Smooth muscle cell (in vitro differentiated cells): ENCODE data around the gene ASCL2. TPM values are rescaled to one million over a fixed set of nuclear protein-coding genes. Genes with fewer than 3 reads are reported as not detected.

Experiments
- DNase-seq: peaks from one replicate; lab custom pipeline; 2025; ENCODE audit not compliant: unreplicated experiment; lab: John Stamatoyannopoulos, UW
- H2AFZ ChIP-seq: fragments of 200-600 bp; sonication (generic); 2 replicates; pipeline ENCODE4 v1.6.0; 2016; ENCODE audit warnings: antibody characterized with exemption, low read depth, mild to moderate bottlenecking
- H3F3A ChIP-seq: fragments of 200-600 bp; sonication (generic); 2 replicates; pipeline ENCODE4 v1.6.0; 2017; ENCODE audit warnings: antibody characterized with exemption, low read depth
- H3K27ac ChIP-seq: fragments of 200-600 bp; sonication (generic); 2 replicates; pipeline ENCODE4 v1.5.1; 2016; ENCODE audit warnings: low read depth, mild to moderate bottlenecking
- H3K27me3 ChIP-seq: fragments of 200-600 bp; sonication (generic); 2 replicates; pipeline ENCODE4 v1.6.1; 2016; ENCODE audit warnings: low read depth, mild to moderate bottlenecking
- H3K36me3 ChIP-seq: fragments of 200-600 bp; sonication (generic); 2 replicates; pipeline ENCODE4 v1.5.1; 2016; ENCODE audit warnings: low read depth
- H3K4me1 ChIP-seq: fragments of 200-600 bp; sonication (generic); 2 replicates; pipeline ENCODE4 v1.5.1; 2016; ENCODE audit warnings: low read depth
- H3K4me2 ChIP-seq: fragments of 200-600 bp; sonication (generic); 2 replicates; pipeline ENCODE4 v1.6.0; 2016; ENCODE audit warnings: mild to moderate bottlenecking
- H3K4me3 ChIP-seq: fragments of 200-600 bp; sonication (generic); 2 replicates; pipeline ENCODE4 v1.5.1; 2016; ENCODE audit warnings: mild to moderate bottlenecking
- H3K79me2 ChIP-seq: fragments of 200-600 bp; sonication (generic); 2 replicates; pipeline ENCODE4 v1.6.0; 2016; ENCODE audit warnings: low read depth, mild to moderate bottlenecking
- H3K9ac ChIP-seq: fragments of 200-600 bp; sonication (generic); 2 replicates; pipeline ENCODE4 v1.6.0; 2016; ENCODE audit warnings: low read depth
- H3K9me3 ChIP-seq: fragments of 200-600 bp; sonication (generic); replicated peaks from 2 replicates; pipeline ENCODE4 v1.5.1; 2016; ENCODE audit warnings: low read depth
- H4K20me1 ChIP-seq: fragments of 200-600 bp; sonication (generic); 2 replicates; pipeline ENCODE4 v1.6.0; 2016; ENCODE audit warnings: low read depth
- WGBS: methylation state at CpG from one replicate; pipeline ENCODE4 v1.1.7; 2016; ENCODE audit warnings: low lambda C conversion rate; 5-methylcytosine and 5-hydroxymethylcytosine counted together
- polyA plus RNA-seq: library from polyadenylated mRNA; unstranded; fragments of >200 nt; fragmentation: Nextera tagmentation; extraction: Ambion mirVana; gene quantifications from 2 replicates; pipeline ENCODE4 v1.2.1, GENCODE V29; 2016
- total RNA-seq: library from RNA; depleted of rRNA; stranded (reverse); fragments of >200 nt; gene quantifications from 2 replicates; pipeline ENCODE4 v1.2.3, GENCODE V29; 2014
- TF ChIP-seq, protein P1 (sequence below): fragments of 200-600 bp; sonication (generic); IDR thresholded peaks from 2 replicates; pipeline ENCODE4 v1.5.1; 2017; ENCODE audit warnings: borderline replicate concordance, mild to moderate bottlenecking, antibody characterized with exemption; ENCODE audit not compliant: insufficient read depth, poor library complexity, severe bottlenecking

Gene ASCL2
- total and polyA plus RNA-seq, 2 experiments from 2014 or later, result 0.33 TPM; not detected in 1

DNA sequence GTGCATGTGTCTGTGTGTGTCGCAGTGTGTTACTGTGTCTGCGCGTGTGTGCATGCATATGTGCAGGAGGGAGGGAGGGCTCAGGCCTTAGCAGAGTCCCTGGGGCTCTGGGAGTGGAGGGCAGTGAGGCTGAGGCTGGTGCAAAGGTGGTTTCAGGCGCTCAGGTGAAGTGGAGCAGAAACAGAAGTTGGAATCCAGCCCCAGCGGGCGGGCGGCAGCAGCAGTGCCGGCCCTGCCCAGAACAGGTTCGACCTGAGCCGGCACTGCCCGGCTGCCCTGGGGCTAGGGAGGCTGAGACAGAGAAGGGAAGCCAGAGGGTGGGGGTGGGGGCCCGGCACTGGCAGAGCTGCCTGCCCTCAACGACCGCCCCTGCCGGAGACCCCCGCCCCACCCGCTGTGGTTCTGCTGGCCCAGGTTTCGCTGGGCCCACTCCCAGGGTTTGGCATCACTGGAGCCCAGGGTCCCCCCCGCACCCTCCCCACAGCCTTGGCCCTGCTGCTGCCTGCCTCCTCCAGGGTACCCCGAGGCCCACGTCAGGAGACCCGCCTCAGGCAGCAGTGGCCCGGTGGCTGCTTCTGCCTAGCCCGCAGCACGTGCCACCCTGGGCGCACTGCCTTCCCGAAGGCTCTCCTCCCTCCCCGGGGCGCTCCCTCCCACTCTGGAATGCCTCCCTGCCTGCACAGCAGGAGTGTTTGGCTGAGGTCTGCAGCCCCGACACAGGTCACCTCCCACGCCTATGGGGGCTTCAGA is 13.3 kb downstream of the ASCL2 start:
- Histone ChIP-seq H3K4me3 (no peak overlapping the region), H2AFZ (no peak overlapping the region), H3F3A (no peaks in the 10 kb centered on the region), H3K27me3 (peaks cover 10% of the 10 kb centered on the region), H3K4me2 (no peak overlapping the region), H3K27ac (no peak overlapping the region), H3K9ac (no peak overlapping the region), H4K20me1 (no peaks in the 10 kb centered on the region), H3K4me1 (no peaks in the 10 kb centered on the region), H3K36me3 (no peaks in the 10 kb centered on the region), H3K79me2 (no peaks in the 10 kb centered on the region), H3K9me3 (no peaks in the 10 kb centered on the region)
- TF ChIP-seq, protein P1, sequence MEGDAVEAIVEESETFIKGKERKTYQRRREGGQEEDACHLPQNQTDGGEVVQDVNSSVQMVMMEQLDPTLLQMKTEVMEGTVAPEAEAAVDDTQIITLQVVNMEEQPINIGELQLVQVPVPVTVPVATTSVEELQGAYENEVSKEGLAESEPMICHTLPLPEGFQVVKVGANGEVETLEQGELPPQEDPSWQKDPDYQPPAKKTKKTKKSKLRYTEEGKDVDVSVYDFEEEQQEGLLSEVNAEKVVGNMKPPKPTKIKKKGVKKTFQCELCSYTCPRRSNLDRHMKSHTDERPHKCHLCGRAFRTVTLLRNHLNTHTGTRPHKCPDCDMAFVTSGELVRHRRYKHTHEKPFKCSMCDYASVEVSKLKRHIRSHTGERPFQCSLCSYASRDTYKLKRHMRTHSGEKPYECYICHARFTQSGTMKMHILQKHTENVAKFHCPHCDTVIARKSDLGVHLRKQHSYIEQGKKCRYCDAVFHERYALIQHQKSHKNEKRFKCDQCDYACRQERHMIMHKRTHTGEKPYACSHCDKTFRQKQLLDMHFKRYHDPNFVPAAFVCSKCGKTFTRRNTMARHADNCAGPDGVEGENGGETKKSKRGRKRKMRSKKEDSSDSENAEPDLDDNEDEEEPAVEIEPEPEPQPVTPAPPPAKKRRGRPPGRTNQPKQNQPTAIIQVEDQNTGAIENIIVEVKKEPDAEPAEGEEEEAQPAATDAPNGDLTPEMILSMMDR, result no peak
- DNase-seq, result no peak
- WGBS, result 66% methylated on average over 20 of the region's 31 CpGs

DNA sequence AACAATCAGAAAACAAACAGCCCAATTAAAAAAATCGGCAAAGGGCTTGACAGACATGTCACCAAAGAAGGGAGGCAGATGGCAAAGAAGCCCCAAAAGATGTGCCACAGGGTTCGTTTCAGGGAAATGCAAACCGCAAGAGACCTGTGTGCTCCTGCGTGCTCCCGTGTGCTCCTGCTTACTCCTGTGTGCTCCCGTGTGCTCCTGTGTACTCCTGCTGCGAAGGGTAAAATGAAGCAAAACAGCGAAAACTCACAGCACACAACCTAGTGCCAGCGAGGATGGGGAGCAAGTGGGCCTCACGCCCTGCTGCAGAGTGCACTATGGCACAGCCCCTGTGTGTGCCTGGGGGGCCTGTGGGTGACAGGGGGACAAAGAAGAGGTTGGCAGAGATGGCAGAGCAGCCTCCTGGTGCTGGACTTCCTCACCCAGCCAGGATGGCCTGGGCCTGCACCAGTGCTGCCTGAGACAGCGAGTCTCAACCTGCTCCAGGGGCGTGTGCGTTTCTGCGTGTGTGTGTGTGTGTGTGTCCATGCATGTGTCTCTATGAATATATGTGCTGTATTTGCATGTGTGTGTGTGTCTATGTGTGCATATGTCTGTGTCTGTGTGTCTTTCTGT is 14.0 kb downstream of the ASCL2 start:
- H2AFZ ChIP-seq, result no peak overlapping the region
- no peak overlapping the region for H3K4me3 ChIP-seq
- TF ChIP-seq, protein P1, result no peak
- no peaks in the 10 kb centered on the region for H3K79me2 ChIP-seq
- H3K27me3 ChIP-seq, result peaks cover 10% of the 10 kb centered on the region
- H3K4me2 ChIP-seq, result no peak overlapping the region
- 88% methylated on average over 14 of the region's 14 CpGs for WGBS
- H4K20me1 ChIP-seq, result no peaks in the 10 kb centered on the region
- no peak overlapping the region for H3K27ac ChIP-seq
- H3K4me1 ChIP-seq, result no peaks in the 10 kb centered on the region
- no peak for DNase-seq
- H3K9me3 ChIP-seq, result no peaks in the 10 kb centered on the region
- H3K36me3 ChIP-seq, result no peaks in the 10 kb centered on the region
- H3K9ac ChIP-seq, result no peak overlapping the region
- H3F3A ChIP-seq, result no peaks in the 10 kb centered on the region

DNA sequence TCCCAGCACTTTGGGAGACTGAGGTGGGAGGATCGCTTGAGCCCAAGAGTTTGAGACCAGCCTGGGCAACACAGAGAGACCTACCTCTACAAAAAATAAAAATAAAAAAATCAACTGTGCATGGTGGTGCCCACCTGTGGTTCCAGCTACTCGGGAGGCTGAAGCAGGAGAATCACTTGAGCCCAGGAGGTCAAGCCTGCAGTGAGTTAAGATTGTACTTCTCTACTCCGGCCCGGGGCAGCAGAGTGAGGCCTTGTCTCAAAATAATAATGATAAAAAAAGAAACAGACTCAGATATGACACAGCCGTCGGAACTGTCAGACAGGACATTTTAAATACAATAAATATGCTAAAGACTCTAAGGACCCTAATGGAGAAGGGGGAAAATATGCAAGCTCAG is 18.4 kb downstream of the ASCL2 start:
- Histone ChIP-seq H3K4me1 (no peaks in the 10 kb centered on the region), H3K4me2 (no peak overlapping the region), H3F3A (no peaks in the 10 kb centered on the region), H3K4me3 (no peak overlapping the region), H4K20me1 (no peaks in the 10 kb centered on the region), H3K27me3 (peaks cover 7% of the 10 kb centered on the region), H3K36me3 (no peaks in the 10 kb centered on the region), H2AFZ (no peak overlapping the region), H3K9ac (no peak overlapping the region), H3K9me3 (no peaks in the 10 kb centered on the region), H3K79me2 (no peaks in the 10 kb centered on the region), H3K27ac (no peak overlapping the region)
- WGBS, result 89% methylated on average over 6 of the region's 6 CpGs
- no peak for DNase-seq
- TF ChIP-seq, protein P1, result no peak

DNA sequence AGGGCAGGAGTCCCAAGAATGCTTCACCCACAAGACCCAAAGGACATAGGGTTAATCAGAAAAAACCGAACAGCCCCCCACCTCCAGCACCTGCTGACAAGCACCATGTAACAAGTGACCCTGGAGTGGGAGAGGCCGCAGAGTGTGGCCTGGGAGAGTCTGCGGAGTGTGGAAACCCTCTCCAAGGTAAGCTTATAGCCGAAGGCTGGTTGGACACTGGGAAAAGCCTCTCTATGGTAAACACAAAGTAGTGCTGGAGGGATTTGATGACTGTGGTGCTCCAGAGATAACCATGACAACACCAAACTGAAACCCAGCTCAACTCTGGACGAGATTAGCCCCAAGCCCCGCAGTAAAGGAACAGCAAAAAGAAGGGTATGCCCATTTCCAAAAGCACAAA is 19.2 kb downstream of the ASCL2 start:
- no peaks in the 10 kb centered on the region for H3K9me3 ChIP-seq
- H3F3A ChIP-seq, result no peaks in the 10 kb centered on the region
- no peak overlapping the region for H2AFZ ChIP-seq
- 91% methylated on average over 6 of the region's 6 CpGs for WGBS
- DNase-seq, result no peak
- no peaks in the 10 kb centered on the region for H3K79me2 ChIP-seq
- no peak overlapping the region for H3K27ac ChIP-seq
- no peaks in the 10 kb centered on the region for H4K20me1 ChIP-seq
- peaks cover 9% of the 10 kb centered on the region for H3K27me3 ChIP-seq
- H3K4me3 ChIP-seq, result no peak overlapping the region
- no peaks in the 10 kb centered on the region for H3K36me3 ChIP-seq
- TF ChIP-seq, protein P1, result no peak
- H3K4me1 ChIP-seq, result no peaks in the 10 kb centered on the region
- no peak overlapping the region for H3K4me2 ChIP-seq
- no peak overlapping the region for H3K9ac ChIP-seq
